ENCODE measurements around the gene WNT3. TPM values are rescaled to one million over a fixed set of nuclear protein-coding genes. Genes with fewer than 3 reads are reported as not detected.
"Not testable (repeated sequence)": the region's sequence is repeated elsewhere in the genome, so short reads cannot be mapped to it uniquely, and the experiment has no call there.

Gene WNT3, protein sequence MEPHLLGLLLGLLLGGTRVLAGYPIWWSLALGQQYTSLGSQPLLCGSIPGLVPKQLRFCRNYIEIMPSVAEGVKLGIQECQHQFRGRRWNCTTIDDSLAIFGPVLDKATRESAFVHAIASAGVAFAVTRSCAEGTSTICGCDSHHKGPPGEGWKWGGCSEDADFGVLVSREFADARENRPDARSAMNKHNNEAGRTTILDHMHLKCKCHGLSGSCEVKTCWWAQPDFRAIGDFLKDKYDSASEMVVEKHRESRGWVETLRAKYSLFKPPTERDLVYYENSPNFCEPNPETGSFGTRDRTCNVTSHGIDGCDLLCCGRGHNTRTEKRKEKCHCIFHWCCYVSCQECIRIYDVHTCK
- total RNA-seq, result 1.0 TPM

DNA sequence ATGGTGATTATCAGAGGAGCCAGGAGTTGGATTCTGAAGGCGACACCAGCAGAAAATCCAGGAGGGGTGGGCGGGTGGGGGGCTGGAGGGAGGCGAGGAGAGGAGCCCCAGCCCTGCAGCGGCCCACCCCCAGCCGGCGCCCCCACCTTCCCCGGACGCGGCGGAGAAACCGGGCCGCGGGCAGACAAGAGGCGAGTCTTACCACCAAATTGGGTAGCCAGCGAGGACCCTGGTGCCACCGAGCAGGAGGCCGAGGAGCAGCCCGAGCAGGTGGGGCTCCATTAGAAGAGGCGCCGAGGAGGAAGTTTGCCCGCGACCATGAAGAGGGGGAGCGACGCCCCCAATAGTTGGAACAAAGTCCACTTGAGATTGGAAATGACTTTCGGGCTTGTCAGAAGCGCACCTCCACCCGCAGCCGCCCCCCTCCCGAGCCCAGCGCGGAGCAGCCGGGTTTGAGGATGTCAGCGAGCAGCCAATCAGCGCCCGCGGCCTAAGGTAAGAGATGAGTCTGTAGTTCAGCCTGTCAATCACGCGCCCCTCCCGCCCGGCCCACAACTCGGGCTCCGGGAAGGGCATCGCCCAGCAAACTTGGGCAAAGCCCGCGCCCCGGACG is at the start of gene WNT3:
Gene WNT3, minus strand, starts transcription at position 377 of the 613 bp plus-strand sequence. Its CDS starts 95 bp downstream, at position 282.
- no peak for DNase-seq (ENCODE audit: low spot score)

DNA sequence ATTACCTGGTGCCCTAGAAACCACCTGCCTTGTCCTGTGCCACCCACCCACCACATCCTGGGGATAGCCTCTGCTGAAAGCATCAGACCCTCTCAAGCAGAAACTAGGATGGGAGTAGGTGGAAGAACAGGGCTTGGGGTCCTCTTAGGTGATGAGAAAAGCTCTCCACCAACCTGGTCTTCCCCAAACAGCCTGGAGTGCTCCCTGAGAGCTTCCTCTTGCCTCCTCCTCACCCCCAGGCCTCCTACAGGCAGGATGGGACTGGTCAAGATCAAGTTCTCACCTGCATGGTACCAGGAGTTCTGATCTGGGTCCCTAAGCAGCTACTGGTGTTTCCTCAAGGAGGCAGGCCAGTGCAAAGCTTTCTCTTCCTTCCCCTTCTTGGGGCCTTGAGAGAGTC is 48.3 kb upstream of the WNT3 start:
- DNase-seq (ENCODE audit: low spot score), result no peak

DNA sequence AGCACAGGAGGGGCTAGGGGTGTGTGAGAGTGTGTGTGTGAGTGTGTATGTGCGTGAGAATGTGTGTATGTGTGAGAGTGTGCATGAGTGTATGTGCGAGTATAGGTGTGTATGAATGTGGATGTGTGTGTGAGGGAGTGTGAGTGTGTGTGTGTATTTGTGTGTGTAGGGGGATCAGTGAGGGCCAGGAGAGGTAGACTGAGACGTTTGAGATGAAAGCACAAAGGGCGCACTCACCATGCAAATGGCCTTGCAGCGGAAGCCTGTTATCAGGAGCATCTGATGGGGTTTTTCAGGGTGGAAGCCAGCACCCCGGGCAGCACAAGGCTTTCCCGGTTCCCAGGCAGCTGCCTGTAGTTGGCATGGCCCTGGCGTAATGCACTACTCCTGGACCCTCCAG is 47.8 kb upstream of the WNT3 start:
- DNase-seq (ENCODE audit: low spot score), result no peak

DNA sequence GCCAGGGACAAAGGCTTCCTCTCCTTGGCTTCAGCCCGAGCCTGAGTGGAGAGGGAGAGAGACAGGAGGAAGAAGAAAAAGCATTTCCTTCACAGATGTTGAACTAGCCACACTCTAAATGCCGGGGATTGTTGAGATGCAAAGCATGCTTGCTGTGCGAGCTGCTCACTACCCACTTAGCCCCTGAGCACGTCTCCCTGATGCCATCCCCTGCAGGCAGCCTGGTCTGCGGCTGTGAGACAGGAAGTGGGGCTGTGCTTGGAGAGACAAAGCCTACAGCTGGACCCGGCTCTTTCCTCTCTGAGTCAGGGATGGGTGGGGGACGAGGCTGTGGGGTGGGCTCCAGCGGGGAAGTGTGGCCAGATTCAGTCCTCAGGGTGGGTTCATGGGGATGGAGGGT is 46.6 kb upstream of the WNT3 start:
- DNase-seq (ENCODE audit: low spot score), result no peak

DNA sequence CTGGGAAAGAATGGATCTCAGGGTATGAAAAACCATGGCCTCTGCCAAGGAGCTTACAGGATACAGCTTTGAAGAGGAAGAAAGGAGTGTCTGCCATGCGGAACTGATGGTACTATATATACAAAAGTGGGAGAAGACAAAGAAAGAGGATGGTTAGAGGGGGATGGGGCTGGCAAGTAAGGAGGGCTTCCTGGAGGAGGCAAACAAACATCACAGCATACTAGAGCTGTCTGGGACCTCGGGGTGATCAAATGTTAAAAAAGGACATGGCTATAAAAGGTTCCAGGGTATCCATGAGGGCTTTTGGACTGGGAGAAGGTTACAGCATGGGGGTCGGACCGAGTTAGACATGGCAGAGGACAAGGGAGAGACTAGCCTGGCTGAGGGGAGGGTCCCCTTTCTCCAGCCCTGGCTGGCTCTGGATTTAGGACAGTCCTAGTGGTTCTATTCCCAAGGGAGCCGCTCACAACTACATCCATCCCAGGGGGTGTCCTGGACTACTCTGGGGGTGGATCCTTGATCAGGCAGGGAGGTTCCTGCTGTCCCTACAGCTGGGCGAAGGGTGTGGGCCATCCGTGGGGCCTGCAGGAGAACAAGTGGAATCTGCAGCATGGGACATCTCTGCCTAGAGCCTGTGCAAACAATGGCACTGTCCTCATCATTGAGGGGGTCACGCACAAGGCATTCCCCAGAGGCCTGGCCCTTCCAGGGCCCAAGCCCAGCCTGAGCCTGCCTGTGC is 45.1 kb upstream of the WNT3 start:
- DNase-seq (ENCODE audit: low spot score), result no peak

DNA sequence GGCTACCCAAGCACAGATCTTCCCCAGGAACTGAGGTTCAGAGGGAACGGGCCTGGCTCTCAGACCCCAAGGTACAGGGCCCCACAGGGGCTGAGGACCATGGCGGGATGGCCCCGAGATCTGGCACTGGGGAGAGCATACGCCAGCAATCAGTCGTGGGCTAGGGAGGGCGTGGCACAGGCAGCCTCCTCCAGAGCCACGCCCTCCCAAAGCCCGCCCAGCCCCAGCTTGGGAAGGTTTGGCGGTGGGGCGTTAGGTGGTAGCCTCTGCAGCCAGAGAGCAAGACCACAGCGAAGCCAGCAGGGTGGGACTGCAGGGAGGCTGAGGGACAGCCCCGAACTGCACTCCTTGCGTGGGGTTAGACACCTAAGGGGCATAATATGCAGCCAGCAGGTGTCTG is 44.5 kb upstream of the WNT3 start:
- DNase-seq (ENCODE audit: low spot score), result no peak

DNA sequence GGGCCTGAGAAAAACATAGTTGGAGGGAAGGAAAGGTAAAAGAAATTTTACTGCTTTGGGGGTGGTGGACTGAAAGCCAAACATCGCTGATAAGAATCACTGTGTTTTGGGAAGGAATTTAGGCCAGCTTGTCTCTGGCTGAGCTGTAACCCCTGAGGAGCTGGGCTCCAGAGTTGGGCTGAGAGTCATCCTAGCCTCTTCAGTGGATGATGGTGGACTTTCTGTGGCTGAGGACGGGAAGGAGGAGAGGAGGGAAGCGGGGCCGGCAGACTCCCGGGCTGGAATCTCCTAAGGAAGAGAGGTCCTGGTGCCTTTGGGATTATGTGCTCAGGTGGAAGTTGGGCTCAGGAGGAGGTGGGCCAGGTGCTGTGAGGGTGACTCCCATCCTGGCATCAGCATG is 41.5 kb upstream of the WNT3 start:
- no peak for DNase-seq (ENCODE audit: low spot score)

DNA sequence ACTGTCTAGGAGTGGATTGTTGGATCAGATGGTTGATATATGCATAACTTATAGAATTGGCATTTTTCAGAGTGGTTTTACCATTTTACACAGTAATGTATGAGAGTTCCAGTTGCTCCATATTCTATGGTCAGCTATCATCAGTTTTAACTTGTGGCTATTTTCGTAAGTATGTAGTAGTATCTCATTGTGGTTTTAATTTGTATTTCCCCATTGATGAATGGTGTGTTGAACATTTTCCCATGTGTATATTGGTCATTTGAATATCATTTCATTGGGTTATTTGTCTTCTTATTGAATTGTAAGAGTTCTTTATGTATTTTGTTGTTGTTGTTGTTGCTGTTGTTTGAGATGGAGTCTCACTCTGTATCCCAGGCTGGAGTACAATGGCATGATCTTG is 39.1 kb upstream of the WNT3 start:
- no peak for DNase-seq (ENCODE audit: low spot score)

DNA sequence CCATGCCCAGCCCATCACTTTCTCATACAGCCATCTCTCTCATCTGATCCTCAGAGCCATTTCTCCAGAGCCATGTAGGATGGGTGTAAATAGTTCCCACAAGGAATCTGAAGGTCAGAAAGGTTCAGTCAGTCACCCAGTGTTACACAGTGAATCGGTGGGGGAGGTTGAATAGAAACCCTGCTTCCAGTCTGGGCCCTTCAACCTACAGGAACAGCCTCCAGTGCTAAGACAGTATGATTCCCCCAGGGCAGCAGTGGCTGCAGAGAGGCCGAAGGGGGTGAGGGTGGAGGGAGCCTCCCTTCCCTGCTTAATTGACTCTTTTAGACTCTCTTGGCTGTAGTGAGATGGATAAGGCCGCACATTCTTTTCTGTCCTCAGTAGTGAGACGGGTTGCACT is 36.5 kb upstream of the WNT3 start:
- no peak for DNase-seq (ENCODE audit: low spot score)

DNA sequence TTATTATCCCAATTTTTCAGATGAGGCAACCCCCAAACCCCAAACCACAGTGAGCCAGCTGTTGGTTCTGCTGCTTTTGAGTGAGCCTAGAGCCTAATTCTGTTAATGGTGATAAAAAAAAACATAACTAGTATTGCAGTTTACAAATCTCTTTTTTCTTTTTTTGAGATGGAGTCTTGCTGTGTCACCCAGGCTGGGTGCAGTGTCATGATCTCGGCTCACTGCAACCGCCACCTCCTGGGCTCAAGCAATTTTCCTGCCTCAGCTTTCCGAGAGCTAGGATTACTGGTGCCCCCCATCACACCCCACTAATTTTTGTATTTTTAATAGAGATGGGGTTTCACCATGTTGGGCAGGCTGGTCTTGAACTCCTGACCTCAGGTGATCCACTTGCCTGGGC is 36.0 kb upstream of the WNT3 start:
- no peak for DNase-seq (ENCODE audit: low spot score)

DNA sequence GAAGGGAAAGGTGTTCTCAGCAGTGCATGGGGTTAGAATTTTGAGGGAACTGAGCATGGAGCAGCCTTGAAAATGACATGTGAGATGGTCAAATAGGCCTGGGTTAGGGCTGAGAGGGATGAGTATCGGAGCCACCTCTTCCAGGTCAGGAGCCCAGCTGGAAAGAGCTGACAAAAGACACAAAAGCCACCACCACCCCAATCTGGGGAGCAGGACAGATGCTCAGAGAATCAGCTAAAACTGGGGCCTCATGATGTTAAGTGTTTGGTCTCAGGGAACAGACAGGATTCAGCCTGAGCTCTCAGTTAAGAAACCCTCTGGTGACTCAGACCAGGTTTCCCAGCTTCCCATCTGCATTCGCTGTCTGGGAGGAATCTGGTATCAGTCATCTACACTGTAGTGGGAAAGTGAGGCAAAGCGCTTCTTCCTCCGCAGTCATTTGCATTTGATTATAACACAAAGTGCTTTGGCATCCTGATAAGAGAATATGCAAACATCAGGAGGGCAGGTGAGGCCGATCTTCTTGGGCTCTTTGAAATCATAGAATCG is 35.5 kb upstream of the WNT3 start:
- no peak for DNase-seq (ENCODE audit: low spot score)

DNA sequence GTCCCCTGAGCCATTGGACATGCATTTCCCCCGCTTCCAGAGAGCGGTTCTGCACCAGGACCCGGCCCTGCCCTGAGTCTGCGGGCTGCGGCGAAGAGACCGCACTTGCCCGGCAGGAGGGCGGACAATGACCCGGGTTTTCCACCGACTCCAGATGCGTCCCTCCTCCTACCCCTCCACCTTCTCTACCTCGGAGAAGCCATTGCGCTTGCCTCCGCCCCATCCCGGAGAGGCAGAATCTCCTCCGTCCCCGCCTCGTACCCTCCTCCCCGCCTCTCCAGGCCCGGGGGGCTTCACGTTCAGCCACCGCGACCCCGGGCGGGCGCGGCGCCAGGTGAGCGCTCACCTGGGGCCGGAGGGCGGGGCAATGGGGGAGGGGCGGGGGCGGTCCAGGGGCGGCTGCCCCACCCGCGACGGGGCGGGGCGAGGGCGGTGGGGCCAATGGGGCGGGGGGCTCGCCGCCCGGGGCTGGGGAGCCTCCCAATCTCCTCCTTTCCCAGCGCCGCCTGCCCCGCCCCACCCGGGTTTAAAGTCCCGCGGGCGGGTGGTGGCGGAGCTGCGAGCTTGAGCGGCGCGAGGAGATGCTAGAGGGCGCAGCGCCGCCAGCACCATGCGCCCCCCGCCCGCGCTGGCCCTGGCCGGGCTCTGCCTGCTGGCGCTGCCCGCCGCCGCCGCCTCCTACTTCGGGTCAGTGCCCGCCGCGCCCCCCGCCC is 32.7 kb upstream of the WNT3 start, which contains the start of gene WNT9B:
Gene WNT9B, plus strand, starts transcription at position 555 of the 713 bp plus-strand sequence. Its CDS starts 56 bp downstream, at position 611.
- no peak for DNase-seq (ENCODE audit: low spot score)

DNA sequence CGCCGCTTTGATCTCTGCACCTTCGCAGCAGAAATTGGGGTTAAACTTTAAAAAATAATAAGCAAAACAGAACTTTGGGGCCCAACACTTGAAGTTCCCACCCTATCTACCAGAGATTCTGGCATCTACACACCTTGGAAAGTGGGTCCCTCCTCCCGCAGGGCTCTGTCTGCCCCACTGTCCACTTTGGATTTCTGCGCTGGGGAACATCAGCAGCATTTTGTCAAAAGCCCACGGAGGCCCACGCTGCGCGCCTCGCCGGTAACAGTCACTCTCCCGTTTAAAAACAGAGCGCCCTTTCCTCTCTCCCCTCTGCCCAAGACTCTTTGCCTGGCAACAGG is 32.2 kb upstream of the WNT3 start:
- no peak for DNase-seq (ENCODE audit: low spot score)

DNA sequence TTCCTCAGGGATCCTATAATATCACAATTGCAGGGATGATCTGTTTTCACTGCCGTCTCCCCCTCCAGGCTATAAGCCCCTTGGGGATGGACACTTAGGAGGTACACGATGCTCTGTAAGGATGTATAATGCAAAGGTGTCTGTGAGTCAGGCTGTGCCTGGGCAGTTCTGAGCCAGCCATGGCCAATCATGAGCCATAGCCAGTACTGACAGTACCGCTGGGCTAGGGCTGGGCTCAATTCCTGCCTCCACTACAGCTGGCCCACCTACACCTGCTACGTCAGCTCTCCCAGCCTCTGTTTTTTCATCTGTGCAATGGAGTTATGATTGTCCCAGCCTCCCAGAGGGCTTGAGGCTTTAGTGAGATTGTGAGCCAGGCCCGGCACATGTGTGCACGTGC is 30.0 kb upstream of the WNT3 start:
- DNase-seq (ENCODE audit: low spot score), result no peak

DNA sequence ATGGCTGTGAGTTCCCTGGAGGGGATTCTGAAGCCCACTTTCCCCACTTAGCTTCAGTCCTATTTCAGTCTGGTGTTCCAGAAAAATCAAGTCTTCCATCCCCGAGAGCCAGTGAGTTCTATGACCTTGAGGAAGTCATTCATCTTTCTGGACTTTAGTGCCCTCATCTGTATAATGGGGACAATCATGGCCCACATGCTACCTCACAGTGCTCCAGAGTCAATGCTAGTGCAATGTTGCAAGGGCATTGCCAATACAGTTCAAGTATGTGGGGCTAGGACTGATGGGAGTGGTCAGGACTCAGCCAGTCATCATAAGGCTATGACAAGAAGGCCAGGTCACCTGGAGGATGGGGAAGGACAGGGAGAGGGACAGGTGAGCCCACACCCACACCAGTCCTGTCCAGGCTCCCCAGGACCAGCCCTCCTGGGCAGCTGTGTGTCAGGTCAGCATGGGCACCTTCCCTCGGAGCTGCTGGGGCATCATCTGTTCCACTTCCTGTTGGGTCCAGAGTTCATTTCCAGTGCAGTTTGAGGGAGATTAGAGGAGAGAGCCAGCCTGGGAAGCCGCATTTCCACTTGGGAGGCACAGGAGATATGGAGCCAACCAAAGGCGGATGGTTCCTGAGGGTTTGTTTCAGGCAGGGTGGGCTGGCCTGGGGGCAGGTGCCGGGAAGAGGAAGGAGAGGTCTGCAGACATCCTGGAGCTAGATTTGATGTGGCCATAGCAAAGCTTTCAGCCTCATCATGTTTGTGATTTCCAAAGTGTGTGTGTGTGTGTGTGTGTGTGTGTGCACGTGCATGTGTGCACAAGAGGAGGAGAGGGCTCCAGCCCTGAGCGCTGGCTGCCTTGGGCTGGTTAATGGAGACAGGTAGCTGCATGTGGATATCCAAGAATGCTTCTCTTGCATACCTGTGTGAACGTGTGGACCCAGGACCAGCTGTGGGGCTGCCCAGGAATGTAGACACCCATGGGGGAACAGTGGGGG is 29.0 kb upstream of the WNT3 start:
- DNase-seq (ENCODE audit: low spot score), result no peak

DNA sequence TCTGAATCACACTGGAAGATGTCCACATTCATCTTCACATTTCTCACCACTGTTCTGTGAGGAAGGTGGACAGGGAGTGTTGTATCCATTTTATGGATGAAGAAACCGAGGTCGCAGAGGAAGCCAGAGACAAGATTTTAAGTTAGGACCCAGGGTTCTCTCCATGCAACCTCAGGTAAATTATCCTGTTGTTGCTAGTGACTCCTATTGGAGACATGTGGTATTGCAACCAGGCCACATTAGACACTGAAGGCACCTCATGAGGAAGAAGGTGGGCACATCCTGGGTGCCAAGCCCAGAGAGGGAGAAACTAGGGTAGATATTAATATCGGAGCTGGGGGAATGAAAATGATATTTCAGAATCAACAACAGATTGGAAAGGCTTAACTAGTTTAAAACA is 24.3 kb upstream of the WNT3 start:
- no peak for DNase-seq (ENCODE audit: low spot score)

DNA sequence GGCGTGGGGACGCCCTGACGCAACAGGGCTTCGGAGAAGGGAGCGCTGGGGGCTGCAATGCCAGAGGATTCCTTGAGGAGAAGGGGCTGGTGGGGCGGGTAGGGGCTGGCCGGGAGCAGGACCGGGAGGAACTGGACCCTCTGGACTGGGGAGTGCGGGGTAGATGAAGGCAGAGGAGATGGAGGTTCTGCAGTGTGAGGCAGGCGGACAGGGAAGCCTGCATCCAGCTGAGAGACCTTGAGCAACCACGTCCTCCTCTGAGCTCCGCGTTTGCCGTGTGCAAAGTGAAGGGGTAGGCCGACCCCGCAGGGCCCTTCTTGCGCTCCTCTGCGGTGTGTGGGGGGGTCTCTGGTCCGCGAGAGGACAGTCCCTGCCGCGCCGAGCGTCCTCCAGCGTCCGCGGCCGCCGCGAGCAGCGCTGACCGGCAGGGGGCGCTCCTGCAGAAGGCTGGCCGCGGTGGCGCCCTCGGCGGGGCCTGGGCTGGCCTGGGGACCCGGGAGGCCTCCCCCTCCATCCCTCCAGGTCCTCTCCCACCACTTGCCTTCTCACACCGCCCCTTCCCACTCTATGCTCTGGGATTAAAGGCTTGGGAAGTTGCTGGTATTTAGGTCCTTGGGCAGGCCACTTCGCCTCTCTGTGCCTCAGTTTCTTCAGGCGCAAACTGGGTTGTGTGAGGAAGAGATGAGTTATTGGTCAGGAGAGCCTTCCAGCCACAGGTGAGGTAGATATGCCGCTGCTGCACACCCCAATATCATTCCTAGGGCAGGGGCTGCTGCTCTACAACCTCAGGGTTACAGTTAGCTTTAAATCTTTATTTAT is 23.3 kb upstream of the WNT3 start:
- no peak for DNase-seq (ENCODE audit: low spot score)

DNA sequence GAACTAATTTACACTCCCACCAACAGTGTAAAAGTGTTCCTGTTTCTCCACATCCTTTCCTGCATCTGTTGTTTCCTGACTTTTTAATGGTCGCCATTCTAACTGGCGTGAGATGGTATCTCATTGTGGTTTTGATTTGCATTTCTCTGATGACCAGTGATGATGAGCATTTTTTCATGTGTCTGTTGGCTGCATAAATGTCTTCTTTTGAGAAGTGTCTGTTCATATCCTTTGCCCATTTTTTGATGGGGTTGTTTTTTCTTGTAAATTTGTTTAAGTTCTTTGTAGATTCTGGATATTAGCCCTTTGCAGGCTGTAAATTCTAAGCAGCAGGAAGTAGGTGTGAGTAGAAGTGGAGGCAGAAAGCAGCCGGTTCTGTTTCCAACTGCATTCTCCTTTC is 22.1 kb upstream of the WNT3 start:
- DNase-seq (ENCODE audit: low spot score), result not testable (repeated sequence)

DNA sequence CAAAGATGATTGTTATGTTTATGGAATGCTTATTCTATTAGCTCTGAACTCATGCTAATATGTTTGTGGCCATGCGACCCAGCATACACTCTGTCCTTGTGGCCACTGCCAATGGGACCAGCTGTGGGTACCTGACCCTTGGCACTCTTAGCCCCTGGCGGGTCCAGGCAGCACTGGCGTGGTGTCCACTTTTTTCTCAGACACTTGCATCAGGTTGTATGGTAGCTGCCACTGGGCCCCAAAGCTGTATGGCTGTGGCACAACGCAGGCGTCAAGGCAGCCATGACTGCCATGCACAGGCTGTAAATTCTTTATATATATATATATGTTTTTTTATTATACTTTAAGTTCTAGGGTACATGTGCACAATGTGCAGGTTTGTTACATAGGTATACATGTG is 20.7 kb upstream of the WNT3 start:
- no peak for DNase-seq (ENCODE audit: low spot score)

DNA sequence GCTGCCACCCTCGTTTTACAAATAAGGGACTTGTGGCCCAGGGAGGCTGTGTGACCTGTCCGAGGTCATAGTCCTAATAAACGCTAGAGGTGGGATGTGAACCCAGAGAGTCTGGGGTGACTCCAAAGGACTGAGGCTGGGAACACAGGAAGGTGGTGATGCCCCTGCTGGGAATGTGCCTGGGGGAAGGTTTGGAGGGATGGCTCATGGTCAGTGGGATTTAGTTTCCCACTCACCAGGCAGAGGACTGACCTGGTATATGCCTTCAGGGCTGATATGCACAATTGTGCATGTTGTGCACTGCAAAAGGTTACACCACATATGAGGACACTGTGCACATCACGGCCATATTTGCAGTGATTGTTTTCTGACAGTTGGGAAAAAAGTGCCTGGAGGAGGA is 19.0 kb upstream of the WNT3 start:
- no peak for DNase-seq (ENCODE audit: low spot score)

Data from ureter (tissue), 1 donor.